IMR-90 (cell line): ENCODE data around the gene TBXAS1. TPM values are rescaled to one million over a fixed set of nuclear protein-coding genes. Genes with fewer than 3 reads are reported as not detected.

Experiments used
- ATAC-seq: fragments of 200-7000 bp; cut with Tn5 transposase; 2 replicates; pipeline ENCODE4 v1.9.1; 2020; ENCODE audit warnings: low read depth, mild to moderate bottlenecking, moderate library complexity
- BruUV-seq: library from RNA; stranded (reverse); fragments of 400-500 nt; replicated peaks from 2 replicates; lab custom pipeline; 2021; lab: Mats Ljungman, UMichigan
- CTCF ChIA-PET: fragments of 300-600 bp; formaldehyde crosslinking; extraction: SDS; loops from one replicate; lab custom pipeline; 2021; ENCODE audit warnings: antibody characterized with exemption; lab: Yijun Ruan, JAX
- POLR2A ChIA-PET: fragments of 300-600 bp; sonication (Branson Sonifier 250); formaldehyde crosslinking; loops from one replicate; lab custom pipeline; 2022; ENCODE audit warnings: antibody characterized with exemption; ENCODE audit not compliant: unreplicated experiment; lab: Charles Lee
- DNase-seq: peaks from one replicate; pipeline ENCODE4 v3.0.0; 2013
- H2AFZ ChIP-seq: replicated peaks from 2 replicates; pipeline ENCODE3; 2013; ENCODE audit warnings: low read length, mild to moderate bottlenecking; ENCODE audit not compliant: poor library complexity
- H2AK5ac ChIP-seq: 2 replicates; pipeline ENCODE4 v1.6.1; 2013; ENCODE audit warnings: low read depth, low read length, inconsistent platforms
- H2AK9ac ChIP-seq: replicated peaks from 2 replicates; pipeline ENCODE3; 2013; ENCODE audit warnings: mild to moderate bottlenecking, low read depth, low read length, moderate library complexity; ENCODE audit not compliant: poor library complexity
- H2BK120ac ChIP-seq: 2 replicates; pipeline ENCODE4 v1.6.1; 2013; ENCODE audit warnings: low read depth, low read length, inconsistent platforms
- H2BK15ac ChIP-seq: 3 replicates; pipeline ENCODE4 v1.6.1; 2013; ENCODE audit warnings: low read depth, low read length, inconsistent platforms
- H2BK20ac ChIP-seq: 2 replicates; pipeline ENCODE4 v1.6.1; 2013; ENCODE audit warnings: low read depth, mild to moderate bottlenecking, inconsistent platforms, low read length, moderate library complexity
- H2BK5ac ChIP-seq: 2 replicates; pipeline ENCODE4 v1.6.1; 2013; ENCODE audit warnings: mild to moderate bottlenecking, low read depth, low read length, inconsistent platforms; ENCODE audit not compliant: poor library complexity, severe bottlenecking
- H3K14ac ChIP-seq: replicated peaks from 2 replicates; pipeline ENCODE4 v1.6.1; 2013; ENCODE audit warnings: low read depth, low read length, inconsistent platforms
- H3K18ac ChIP-seq: 2 replicates; pipeline ENCODE4 v1.6.1; 2013; ENCODE audit warnings: low read depth, low read length, control low read depth
- H3K23ac ChIP-seq: 2 replicates; pipeline ENCODE4 v1.6.1; 2013; ENCODE audit warnings: low read depth, low read length, inconsistent platforms
- H3K27ac ChIP-seq: 2 replicates; pipeline ENCODE4 v1.5.1; 2013; ENCODE audit warnings: mild to moderate bottlenecking, control low read depth, low read length; ENCODE audit not compliant: insufficient read depth
- H3K27me3 ChIP-seq: 2 replicates; pipeline ENCODE4 v1.6.1; 2013; ENCODE audit warnings: low read length; ENCODE audit not compliant: control insufficient read depth, insufficient read depth
- H3K36me3 ChIP-seq: 2 replicates; pipeline ENCODE4 v1.6.1; 2013; ENCODE audit warnings: low read length, mixed read lengths; ENCODE audit not compliant: control insufficient read depth, insufficient read depth
- H3K4ac ChIP-seq: 2 replicates; pipeline ENCODE4 v1.6.1; 2013; ENCODE audit warnings: low read depth, low read length, inconsistent platforms
- H3K4me1 ChIP-seq: 2 replicates; pipeline ENCODE4 v1.6.1; 2013; ENCODE audit warnings: low read length, mixed read lengths; ENCODE audit not compliant: control insufficient read depth, insufficient read depth
- H3K4me2 ChIP-seq: 2 replicates; pipeline ENCODE4 v1.6.1; 2013; ENCODE audit warnings: low read depth, mild to moderate bottlenecking, control low read depth, low read length, moderate library complexity
- H3K4me3 ChIP-seq: 2 replicates; pipeline ENCODE4 v1.5.1; 2013; ENCODE audit warnings: low read depth, mild to moderate bottlenecking, control low read depth, low read length, moderate library complexity; ENCODE audit not compliant: insufficient read depth
- H3K56ac ChIP-seq: 2 replicates; pipeline ENCODE4 v1.6.1; 2013; ENCODE audit warnings: low read length, inconsistent platforms; ENCODE audit not compliant: insufficient read depth; ENCODE audit errors: extremely low read depth
- H3K79me1 ChIP-seq, 2 experiments: 2 replicates each; pipeline ENCODE4 v1.6.1; 2013; ENCODE audit warnings: low read length in 2 of 2, inconsistent platforms in 1 of 2, low read depth in 1 of 2
- H3K9ac ChIP-seq: 2 replicates; pipeline ENCODE4 v1.6.1; 2013; ENCODE audit warnings: low read depth, low read length, control low read depth
- H3K9me1 ChIP-seq: 2 replicates; pipeline ENCODE4 v1.6.1; 2013; ENCODE audit warnings: low read length, inconsistent platforms; ENCODE audit not compliant: insufficient read depth
- H3K9me3 ChIP-seq: 2 replicates; pipeline ENCODE4 v1.6.1; 2013; ENCODE audit warnings: low read length; ENCODE audit not compliant: control insufficient read depth, insufficient read depth
- H4K20me1 ChIP-seq: 2 replicates; pipeline ENCODE4 v1.6.1; 2013; ENCODE audit warnings: low read length, inconsistent platforms; ENCODE audit not compliant: insufficient read depth
- H4K5ac ChIP-seq: 2 replicates; pipeline ENCODE4 v1.6.1; 2013; ENCODE audit warnings: mild to moderate bottlenecking, low read depth, low read length, control low read depth
- H4K8ac ChIP-seq, 2 experiments: 2 replicates each; pipeline ENCODE4 v1.6.1; 2013; ENCODE audit warnings: low read depth in 2 of 2, low read length in 2 of 2, control low read depth in 1 of 2, inconsistent platforms in 1 of 2
- H4K91ac ChIP-seq: 2 replicates; pipeline ENCODE4 v1.6.1; 2013; ENCODE audit warnings: low read depth, low read length, inconsistent platforms; ENCODE audit not compliant: insufficient read depth
- CEBPB ChIP-seq: IDR thresholded peaks from 2 replicates; pipeline ENCODE4 v1.6.1; 2012; ENCODE audit warnings: low read depth, low read length, improper control_type of control experiment
- CHD1 ChIP-seq: IDR thresholded peaks from 2 replicates; pipeline ENCODE4 v1.6.1; 2012; ENCODE audit warnings: low read depth, low read length, improper control_type of control experiment
- CTCF ChIP-seq: conservative IDR thresholded peaks from 2 replicates; pipeline ENCODE4 v1.5.1; 2012; ENCODE audit warnings: mild to moderate bottlenecking, low read depth, low read length, improper control_type of control experiment
- ELK1 ChIP-seq: fragments of 150-350 bp; IDR thresholded peaks from 2 replicates; pipeline ENCODE4 v1.6.1; 2016; ENCODE audit warnings: low read depth, mild to moderate bottlenecking, low read length, moderate library complexity, borderline replicate concordance
- MAFK ChIP-seq: IDR thresholded peaks from 2 replicates; pipeline ENCODE4 v1.6.1; 2012; ENCODE audit warnings: low read depth, low read length, improper control_type of control experiment
- MAZ ChIP-seq: IDR thresholded peaks from 2 replicates; pipeline ENCODE4 v1.6.1; 2012; ENCODE audit warnings: low read depth, mild to moderate bottlenecking, low read length, improper control_type of control experiment, moderate library complexity, borderline replicate concordance
- MXI1 ChIP-seq: IDR thresholded peaks from 2 replicates; pipeline ENCODE4 v1.6.1; 2012; ENCODE audit warnings: low read depth, mild to moderate bottlenecking, low read length, moderate library complexity, borderline replicate concordance
- NFE2L2 ChIP-seq: fragments of 150-350 bp; IDR thresholded peaks from 2 replicates; pipeline ENCODE4 v1.6.1; 2016; ENCODE audit warnings: low read depth, mild to moderate bottlenecking, low read length
- POLR2A ChIP-seq: IDR thresholded peaks from 2 replicates; pipeline ENCODE4 v1.6.1; 2012; ENCODE audit warnings: mild to moderate bottlenecking, low read depth, low read length
- RAD21 ChIP-seq: IDR thresholded peaks from 2 replicates; pipeline ENCODE4 v1.6.1; 2012; ENCODE audit warnings: low read length, improper control_type of control experiment
- RCOR1 ChIP-seq: IDR thresholded peaks from 2 replicates; pipeline ENCODE4 v1.6.1; 2012; ENCODE audit warnings: mild to moderate bottlenecking, low read length, improper control_type of control experiment; ENCODE audit not compliant: insufficient replicate concordance
- RFX5 ChIP-seq: IDR thresholded peaks from 2 replicates; pipeline ENCODE4 v1.8.0; 2012; ENCODE audit warnings: low read depth, mild to moderate bottlenecking, low read length, moderate library complexity
- USF2 ChIP-seq: fragments of 150-350 bp; IDR thresholded peaks from 2 replicates; pipeline ENCODE4 v1.6.1; 2017; ENCODE audit warnings: mild to moderate bottlenecking, antibody characterized with exemption, low read length, low read depth
- WGBS, 2 experiments: methylation state at CpG; one replicate each; pipeline versions ENCODE4 v1.1.5 to v1.1.7; 2013; ENCODE audit warnings: missing lambda C conversion rate in 2 of 2; ENCODE audit not compliant: insufficient read length in 1 of 2; ENCODE audit errors: extremely low coverage in 2 of 2; 5-methylcytosine and 5-hydroxymethylcytosine counted together
- dilution Hi-C: fragments of 300-500 bp; cut with HindIII; formaldehyde crosslinking; loops from one replicate; pipeline ENCODE4 v1.14.3; 2018; ENCODE audit warnings: low sequenced_read_pairs; ENCODE audit not compliant: unreplicated experiment
- in situ Hi-C: fragments of 300-500 bp; cut with MboI; formaldehyde crosslinking; loops from 3 replicates; pipeline ENCODE4 v1.14.3; 2019; ENCODE audit warnings: low sequenced_read_pairs, inconsistent platforms, mixed read lengths
- intact Hi-C: fragments of 100-400 bp; cut with micrococcal nuclease; formaldehyde crosslinking; loops from 2 replicates; pipeline ENCODE4 v1.10.0; 2022
- polyA plus RNA-seq, 3 experiments: library from polyadenylated mRNA; depleted of rRNA; stranded (reverse); fragments of >200 nt; gene quantifications; 2 replicates each; pipeline ENCODE4 v1.2.3, GENCODE V29; 2012; ENCODE audit warnings: low replicate concordance in 1 of 3
- total RNA-seq: library from RNA; depleted of rRNA; stranded (reverse); fragments of >200 nt; gene quantifications from 2 replicates; pipeline ENCODE4 v1.2.3, GENCODE V29; 2012

The TBXAS1 gene
- total and polyA plus RNA-seq, 2 of the 4 experiments (the other 2 are of a cell fraction): 5.9 to 10.8 TPM

GRCh38 chr7:139895141-139895829, 66.2 kb downstream of the TBXAS1 start:
- H3K79me1 ChIP-seq: no peaks in the 10 kb centered on the region
- H3K14ac ChIP-seq: no peak overlapping the region
- ATAC-seq (no peak), DNase-seq (no peak)
- H2AK9ac ChIP-seq: no peak overlapping the region
- H2BK120ac ChIP-seq: no peak overlapping the region
- H3K4me3 ChIP-seq: no peak overlapping the region
- H2AFZ ChIP-seq: no peak overlapping the region
- no peak overlapping the region for H2BK20ac ChIP-seq
- TF ChIP-seq CTCF (no peak), USF2 (no peak), MAFK (no peak), CHD1 (no peak), RFX5 (no peak), POLR2A (no peak), NFE2L2 (no peak), RAD21 (no peak), RCOR1 (no peak), MXI1 (no peak), ELK1 (no peak), CEBPB (no peak), MAZ (no peak)
- H3K9ac ChIP-seq: no peak overlapping the region
- 0 out of 2 replicates have a peak, but pooled peaks cover 1% of the 10 kb centered on the region for H3K36me3 ChIP-seq
- H2BK5ac ChIP-seq: no peak overlapping the region
- intact Hi-C loops: no loop called here
- H4K91ac ChIP-seq: no peak overlapping the region
- in situ Hi-C loops: no loop called here
- H4K8ac ChIP-seq: no peak overlapping the region
- no peak overlapping the region for H4K5ac ChIP-seq
- H2BK15ac ChIP-seq: no peak overlapping the region
- no peak overlapping the region for H3K18ac ChIP-seq
- no peaks in the 10 kb centered on the region for H4K20me1 ChIP-seq
- no TSS peak for BruUV-seq
- no peak overlapping the region for H2AK5ac ChIP-seq
- H3K4me2 ChIP-seq: no peak overlapping the region
- 0 out of 2 replicates have a peak overlapping the region, but pooled peaks have one; percentile 5 for H3K4ac ChIP-seq
- no peaks in the 10 kb centered on the region for H3K9me3 ChIP-seq
- H3K23ac ChIP-seq: no peak overlapping the region
- dilution Hi-C loops: no loop called here
- no peak overlapping the region for H3K56ac ChIP-seq
- ChIA-PET CTCF (interaction anchor here (0.9 kb wide), 1 partner anchor 13 kb away, joined by 3 read pairs; no protein-coding TSS in a partner anchor), POLR2A (no interaction called here)
- WGBS, 2 experiments: 87% methylated on average over 4 of the region's 6 CpGs; no CpG with 5 or more reads in 1 of the 2 experiments
- H3K9me1 ChIP-seq: peaks cover 2% of the 10 kb centered on the region; the same call in 1 of the 2 replicates
- no peaks in the 10 kb centered on the region for H3K27me3 ChIP-seq
- no peaks in the 10 kb centered on the region for H3K4me1 ChIP-seq
- H3K27ac ChIP-seq: no peak overlapping the region
